Neuronal stem cell (in vitro differentiated cells): Measurements from ENCODE around the gene GATA3.
A peak's percentile ranks its signal among the peaks of the same experiment; 100 is the strongest.

Experiments
- DNase-seq: peaks from one replicate; pipeline ENCODE4 v3.0.0-alpha.2; 2013; ENCODE audit warnings: low spot score
- H2AFZ ChIP-seq: one replicate; pipeline ENCODE4 v1.6.1; 2013; ENCODE audit warnings: mild to moderate bottlenecking, low read length, inconsistent platforms
- H2AK5ac ChIP-seq: 2 replicates; pipeline ENCODE4 v1.6.1; 2013; ENCODE audit warnings: low read depth, mild to moderate bottlenecking, inconsistent platforms, low read length, moderate library complexity, mixed read lengths
- H2BK120ac ChIP-seq: 2 replicates; pipeline ENCODE4 v1.6.1; 2013; ENCODE audit warnings: low read depth, mild to moderate bottlenecking, inconsistent platforms, low read length, moderate library complexity, mixed read lengths
- H2BK12ac ChIP-seq: one replicate; pipeline ENCODE4 v1.6.1; 2013; ENCODE audit warnings: low read length, inconsistent platforms
- H2BK15ac ChIP-seq: 2 replicates; pipeline ENCODE4 v1.6.1; 2013; ENCODE audit warnings: mild to moderate bottlenecking, low read length, inconsistent platforms, mixed read lengths
- H2BK5ac ChIP-seq: one replicate; pipeline ENCODE4 v1.6.1; 2013; ENCODE audit warnings: inconsistent platforms, mild to moderate bottlenecking, low read length, moderate library complexity
- H3K14ac ChIP-seq: one replicate; pipeline ENCODE4 v1.6.1; 2013; ENCODE audit warnings: low read length, inconsistent platforms
- H3K18ac ChIP-seq: 2 replicates; pipeline ENCODE4 v1.6.1; 2013; ENCODE audit warnings: low read length, inconsistent platforms
- H3K23ac ChIP-seq: 2 replicates; pipeline ENCODE4 v1.6.1; 2013; ENCODE audit warnings: low read depth, mild to moderate bottlenecking, mixed read lengths, low read length, inconsistent platforms; ENCODE audit not compliant: poor library complexity
- H3K27ac ChIP-seq: replicated peaks from 3 replicates; pipeline ENCODE4 v1.5.1; 2013; ENCODE audit warnings: low read length, inconsistent platforms
- H3K27me3 ChIP-seq, 3 experiments: 2 replicates each; pipeline ENCODE4 v1.6.1; 2013; ENCODE audit warnings: low read length in 3 of 3, mild to moderate bottlenecking in 2 of 3, inconsistent platforms in 1 of 3, low read depth in 1 of 3, mixed read lengths in 1 of 3, moderate library complexity in 1 of 3; ENCODE audit not compliant: control insufficient read depth in 3 of 3, insufficient read depth in 3 of 3
- H3K36me3 ChIP-seq, 2 donors: replicated peaks in 1 of 2; 2 replicates each; pipeline ENCODE4 v1.6.1; 2013; ENCODE audit warnings: low read length in 2 of 2; ENCODE audit not compliant: control insufficient read depth in 2 of 2, insufficient read depth in 2 of 2
- H3K4ac ChIP-seq: 2 replicates; pipeline ENCODE4 v1.6.1; 2013; ENCODE audit warnings: inconsistent platforms, mild to moderate bottlenecking, low read length, moderate library complexity
- H3K4me1 ChIP-seq, 2 donors: 1 replicate in 1 of 2; 2 replicates in 1 of 2; pipeline ENCODE4 v1.6.1; 2013; ENCODE audit warnings: low read length in 2 of 2, low read depth in 1 of 2; ENCODE audit not compliant: control insufficient read depth in 2 of 2, insufficient read depth in 1 of 2
- H3K4me2 ChIP-seq: one replicate; pipeline ENCODE4 v1.6.1; 2013; ENCODE audit warnings: mild to moderate bottlenecking, low read length, inconsistent platforms; ENCODE audit not compliant: insufficient read depth, poor library complexity, severe bottlenecking
- H3K4me3 ChIP-seq, 2 donors: 2 replicates each; pipeline ENCODE4 v1.5.1; 2013; ENCODE audit warnings: low read length in 2 of 2, mild to moderate bottlenecking in 2 of 2, inconsistent platforms in 1 of 2, moderate library complexity in 1 of 2
- H3K79me1 ChIP-seq: one replicate; pipeline ENCODE4 v1.6.1; 2013; ENCODE audit warnings: low read depth, mild to moderate bottlenecking, inconsistent platforms, low read length, moderate library complexity
- H3K9ac ChIP-seq: one replicate; pipeline ENCODE4 v1.6.1; 2013; ENCODE audit warnings: mild to moderate bottlenecking, low read depth, low read length, inconsistent platforms; ENCODE audit not compliant: poor library complexity
- H3K9me3 ChIP-seq, 2 donors: replicated peaks in 1 of 2; 2 replicates each; pipeline versions ENCODE3 to v1.6.1; 2013; ENCODE audit warnings: low read length in 2 of 2, mild to moderate bottlenecking in 2 of 2, inconsistent platforms in 1 of 2, low read depth in 1 of 2, mixed read lengths in 1 of 2, moderate library complexity in 1 of 2; ENCODE audit not compliant: control insufficient read depth in 2 of 2, insufficient read depth in 1 of 2
- H4K8ac ChIP-seq: one replicate; pipeline ENCODE4 v1.6.1; 2013; ENCODE audit warnings: low read depth, mild to moderate bottlenecking, inconsistent platforms, low read length, moderate library complexity
- H4K91ac ChIP-seq: one replicate; pipeline ENCODE4 v1.6.1; 2013; ENCODE audit warnings: low read length, low read depth, mild to moderate bottlenecking, inconsistent platforms; ENCODE audit not compliant: poor library complexity
- WGBS, 2 donors: extraction: QIAGEN DNeasy Blood & Tissue Kit; methylation state at CpG; one replicate each; pipeline ENCODE4 v1.1.7; 2013; ENCODE audit warnings: missing lambda C conversion rate in 2 of 2, mixed read lengths in 1 of 2; ENCODE audit not compliant: insufficient read length in 2 of 2, insufficient replicate concordance in 1 of 2; ENCODE audit errors: extremely low coverage in 2 of 2; 5-methylcytosine and 5-hydroxymethylcytosine counted together

GATA3 gene

GRCh38 chr10:8049865-8050555 is 4.5 kb upstream of the GATA3 start:
- DNase-seq: peak; percentile 58
- no peak overlapping the region for H2BK120ac ChIP-seq
- H4K8ac ChIP-seq: no peak overlapping the region
- H2BK15ac ChIP-seq: peak overlapping the region; percentile 37
- H3K14ac ChIP-seq: no peak overlapping the region
- H2AK5ac ChIP-seq: no peak overlapping the region
- no peaks in the 10 kb centered on the region for H3K36me3 ChIP-seq
- H3K27me3 ChIP-seq: peaks cover 55 to 97% (median 93%) of the 10 kb centered on the region in 3 experiments
- H2BK12ac ChIP-seq: no peak overlapping the region
- no peak overlapping the region for H3K4ac ChIP-seq
- peak overlapping the region; percentile 85 for H3K18ac ChIP-seq
- peak overlapping the region; percentile 77 for H3K4me2 ChIP-seq
- H4K91ac ChIP-seq: no peak overlapping the region
- H3K79me1 ChIP-seq: no peaks in the 10 kb centered on the region
- H3K9me3 ChIP-seq: no peaks in the 10 kb centered on the region
- H2BK5ac ChIP-seq: peak overlapping the region; percentile 39
- peaks cover 12 to 19% of the 10 kb centered on the region in 2 donors for H3K4me1 ChIP-seq
- H3K27ac ChIP-seq: no peak overlapping the region
- H3K23ac ChIP-seq: no peak overlapping the region
- peak overlapping the region; percentile 6 to 9 for H3K4me3 ChIP-seq
- peak overlapping the region; percentile 21 for H3K9ac ChIP-seq
- no CpG with 5 or more reads among the region's 68 CpGs for WGBS, 2 donors
- H2AFZ ChIP-seq: peak overlapping the region; percentile 86

GRCh38 chr10:8050556-8051108 is 3.9 kb upstream of the GATA3 start:
- no peak overlapping the region for H3K9ac ChIP-seq
- H2BK15ac ChIP-seq: no peak overlapping the region
- no peak overlapping the region for H3K23ac ChIP-seq
- H4K91ac ChIP-seq: no peak overlapping the region
- peak overlapping the region; percentile 85 for H3K18ac ChIP-seq
- no peak overlapping the region for H4K8ac ChIP-seq
- H3K27ac ChIP-seq: no peak overlapping the region
- H2BK5ac ChIP-seq: peak overlapping the region; percentile 39
- H2BK12ac ChIP-seq: no peak overlapping the region
- no peaks in the 10 kb centered on the region for H3K9me3 ChIP-seq
- H3K4me3 ChIP-seq: peak overlapping the region in 1 of 2 donors; percentile 9
- H3K4me1 ChIP-seq: peaks cover 12 to 18% of the 10 kb centered on the region in 2 donors
- no CpG with 5 or more reads among the region's 60 CpGs for WGBS, 2 donors
- H3K36me3 ChIP-seq: no peaks in the 10 kb centered on the region
- H3K14ac ChIP-seq: no peak overlapping the region
- H3K4me2 ChIP-seq: peak overlapping the region; percentile 77
- no peak overlapping the region for H2BK120ac ChIP-seq
- peaks cover 56 to 97% (median 93%) of the 10 kb centered on the region in 3 experiments for H3K27me3 ChIP-seq
- no peak overlapping the region for H3K4ac ChIP-seq
- H2AK5ac ChIP-seq: no peak overlapping the region
- peak overlapping the region; percentile 86 for H2AFZ ChIP-seq
- DNase-seq: peak; percentile 67
- H3K79me1 ChIP-seq: no peaks in the 10 kb centered on the region

GRCh38 chr10:8051109-8051821 is 3.2 kb upstream of the GATA3 start:
- peak overlapping the region; percentile 39 for H2BK5ac ChIP-seq
- peak overlapping the region; percentile 77 for H3K4me2 ChIP-seq
- no peak overlapping the region for H3K27ac ChIP-seq
- peak; percentile 38 for DNase-seq
- H3K9me3 ChIP-seq: no peaks in the 10 kb centered on the region
- H3K4me1 ChIP-seq: peaks cover 12 to 18% of the 10 kb centered on the region in 2 donors
- H3K4me3 ChIP-seq: peak overlapping the region in 1 of 2 donors; percentile 57
- H3K27me3 ChIP-seq: peaks cover 58 to 97% (median 93%) of the 10 kb centered on the region in 3 experiments
- no peak overlapping the region for H3K14ac ChIP-seq
- no peaks in the 10 kb centered on the region for H3K36me3 ChIP-seq
- no CpG with 5 or more reads among the region's 52 CpGs for WGBS, 2 donors
- peak overlapping the region; percentile 70 for H3K9ac ChIP-seq
- peak overlapping the region; percentile 80 for H3K23ac ChIP-seq
- H2BK120ac ChIP-seq: no peak overlapping the region
- H2BK15ac ChIP-seq: no peak overlapping the region
- H2AK5ac ChIP-seq: peak overlapping the region; percentile 13
- no peaks in the 10 kb centered on the region for H3K79me1 ChIP-seq
- H2AFZ ChIP-seq: peak overlapping the region; percentile 86
- H2BK12ac ChIP-seq: no peak overlapping the region
- H4K8ac ChIP-seq: no peak overlapping the region
- no peak overlapping the region for H3K4ac ChIP-seq
- peak overlapping the region; percentile 83 for H3K18ac ChIP-seq
- no peak overlapping the region for H4K91ac ChIP-seq

GRCh38 chr10:8051851-8052257 is 2.6 kb upstream of the GATA3 start:
- Histone ChIP-seq H3K79me1 (no peaks in the 10 kb centered on the region), H3K23ac (no peak overlapping the region), H3K4me3 (peak overlapping the region in 1 of 2 donors; percentile 66), H4K91ac (no peak overlapping the region), H2BK12ac (no peak overlapping the region), H3K9ac (peak overlapping the region; percentile 44), H3K36me3 (no peaks in the 10 kb centered on the region), H4K8ac (no peak overlapping the region), H3K27me3 (peaks cover 59 to 97% (median 93%) of the 10 kb centered on the region in 3 experiments), H3K4me2 (peak overlapping the region; percentile 77), H3K9me3 (no peaks in the 10 kb centered on the region), H2BK15ac (no peak overlapping the region), H2BK5ac (no peak overlapping the region), H3K14ac (no peak overlapping the region), H2AK5ac (no peak overlapping the region), H3K18ac (peak overlapping the region; percentile 38), H2AFZ (peak overlapping the region; percentile 82), H3K27ac (no peak overlapping the region), H3K4ac (no peak overlapping the region), H3K4me1 (peaks cover 12 to 18% of the 10 kb centered on the region in 2 donors), H2BK120ac (no peak overlapping the region)
- peak; percentile 75 for DNase-seq
- whole genome bisulfite sequencing, 2 donors: no CpG with 5 or more reads among the region's 29 CpGs
